HEK293T (cell line): ENCODE data around the gene TRPM2.

ENCODE experiments used
- BHLHE40 ChIP-seq: fragments of 450-650 bp; IDR thresholded peaks from 2 replicates; pipeline ENCODE4 v1.6.1; 2016; ENCODE audit warnings: mild to moderate bottlenecking, moderate library complexity, borderline replicate concordance
- FOXA1 ChIP-seq: fragments of 450-650 bp; IDR thresholded peaks from 2 replicates; pipeline ENCODE4 v1.6.1; 2016; ENCODE audit warnings: mild to moderate bottlenecking
- L3MBTL2 ChIP-seq: fragments of 450-650 bp; conservative IDR thresholded peaks from 2 replicates; pipeline ENCODE4 v1.6.1; 2016; ENCODE audit warnings: mild to moderate bottlenecking
- LEF1 ChIP-seq: fragments of 450-650 bp; IDR thresholded peaks from 2 replicates; pipeline ENCODE4 v1.6.1; 2017; ENCODE audit warnings: mild to moderate bottlenecking, borderline replicate concordance
- NFRKB ChIP-seq: fragments of 450-650 bp; IDR thresholded peaks from 2 replicates; pipeline ENCODE4 v1.6.1; 2016; ENCODE audit warnings: mild to moderate bottlenecking, moderate library complexity
- PKNOX1 ChIP-seq: fragments of 450-650 bp; IDR thresholded peaks from 2 replicates; pipeline ENCODE4 v1.6.1; 2016
- SP1 ChIP-seq: fragments of 450-650 bp; IDR thresholded peaks from 2 replicates; pipeline ENCODE4 v1.6.1; 2017
- SUZ12 ChIP-seq: fragments of 450-650 bp; IDR thresholded peaks from 2 replicates; pipeline ENCODE4 v1.6.1; 2016; ENCODE audit warnings: mild to moderate bottlenecking
- TARDBP ChIP-seq: fragments of 450-650 bp; IDR thresholded peaks from 2 replicates; pipeline ENCODE4 v1.6.1; 2016

DNA sequence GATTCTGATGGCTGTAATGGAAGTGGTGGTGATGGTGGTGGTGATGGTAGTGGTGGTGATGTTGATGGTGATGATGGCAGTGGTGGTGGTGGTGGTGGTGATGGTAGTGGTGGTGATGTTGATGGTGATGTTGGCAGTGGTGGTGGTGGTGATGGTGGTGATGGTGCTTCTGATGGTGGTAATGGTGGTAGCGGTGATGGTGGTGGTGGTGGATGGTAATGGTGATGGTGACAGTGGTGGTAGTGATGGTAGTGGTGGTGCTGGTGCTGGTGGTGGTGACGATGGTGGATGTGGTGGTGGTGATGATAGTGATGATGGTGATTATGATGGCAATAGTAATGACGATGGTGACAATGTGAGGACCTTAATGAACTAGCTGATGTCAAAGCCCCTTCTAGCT lies 66.3 kb downstream of the TRPM2 start:
- TF ChIP-seq SP1 (no peak), BHLHE40 (no peak), L3MBTL2 (no peak), TARDBP (no peak), LEF1 (no peak), FOXA1 (no peak), PKNOX1 (no peak), SUZ12 (no peak), NFRKB (no peak)
